Trophoblast cell (in vitro differentiated cells and primary cell): ENCODE measurements around the gene POU3F1.

Source experiments
- DNase-seq, 2 donors: peaks; one replicate each; pipeline ENCODE4 v3.0.0-alpha.2; 2016
- H2AFZ ChIP-seq: 2 replicates; pipeline ENCODE4 v1.6.1; 2013; ENCODE audit warnings: low read length, moderate library complexity, mild to moderate bottlenecking; ENCODE audit not compliant: insufficient read depth, poor library complexity
- H2AK5ac ChIP-seq: 2 replicates; pipeline ENCODE4 v1.6.1; 2013; ENCODE audit warnings: mild to moderate bottlenecking, low read length
- H2BK120ac ChIP-seq: 2 replicates; pipeline ENCODE4 v1.6.1; 2013; ENCODE audit warnings: low read length, mild to moderate bottlenecking, moderate library complexity; ENCODE audit not compliant: insufficient read depth, poor library complexity
- H2BK12ac ChIP-seq: 2 replicates; pipeline ENCODE4 v1.6.1; 2013; ENCODE audit warnings: mild to moderate bottlenecking, low read length, moderate library complexity
- H2BK5ac ChIP-seq: 2 replicates; pipeline ENCODE4 v1.6.1; 2013; ENCODE audit warnings: low read length, low read depth, moderate library complexity, mild to moderate bottlenecking; ENCODE audit not compliant: poor library complexity
- H3K14ac ChIP-seq: 2 replicates; pipeline ENCODE4 v1.6.1; 2013; ENCODE audit warnings: mild to moderate bottlenecking, low read length
- H3K18ac ChIP-seq: 2 replicates; pipeline ENCODE4 v1.6.1; 2013; ENCODE audit warnings: mild to moderate bottlenecking, low read length
- H3K23ac ChIP-seq: 2 replicates; pipeline ENCODE4 v1.6.1; 2013; ENCODE audit warnings: low read length
- H3K27ac ChIP-seq: 2 replicates; pipeline ENCODE4 v1.5.1; 2013; ENCODE audit warnings: low read depth, mild to moderate bottlenecking, inconsistent platforms, low read length, moderate library complexity
- H3K27me3 ChIP-seq: 2 replicates; pipeline ENCODE4 v1.6.1; 2013; ENCODE audit warnings: inconsistent platforms, mild to moderate bottlenecking, low read length, moderate library complexity; ENCODE audit not compliant: insufficient read depth
- H3K36me3 ChIP-seq, 2 experiments: 1 replicate in 1 of 2; 2 replicates in 1 of 2; pipeline ENCODE4 v1.6.1; 2013; ENCODE audit warnings: low read length in 2 of 2, mild to moderate bottlenecking in 2 of 2, moderate library complexity in 1 of 2; ENCODE audit not compliant: insufficient read depth in 2 of 2, control insufficient read depth in 1 of 2
- H3K4ac ChIP-seq: 2 replicates; pipeline ENCODE4 v1.6.1; 2013; ENCODE audit warnings: low read depth, mild to moderate bottlenecking, low read length, moderate library complexity
- H3K4me1 ChIP-seq, 2 experiments: 1 replicate in 1 of 2; 2 replicates in 1 of 2; pipeline ENCODE4 v1.6.1; 2013; ENCODE audit warnings: low read length in 2 of 2, mild to moderate bottlenecking in 2 of 2, moderate library complexity in 1 of 2; ENCODE audit not compliant: insufficient read depth in 2 of 2, control insufficient read depth in 1 of 2
- H3K4me2 ChIP-seq: 2 replicates; pipeline ENCODE4 v1.6.1; 2013; ENCODE audit warnings: inconsistent platforms, mild to moderate bottlenecking, low read length, moderate library complexity
- H3K4me3 ChIP-seq: 2 replicates; pipeline ENCODE4 v1.5.1; 2013; ENCODE audit warnings: mild to moderate bottlenecking, low read depth, low read length, inconsistent platforms
- H3K79me1 ChIP-seq: one replicate; pipeline ENCODE4 v1.6.1; 2013; ENCODE audit warnings: low read length
- H3K79me2 ChIP-seq: 2 replicates; pipeline ENCODE4 v1.6.1; 2013; ENCODE audit warnings: low read length, mild to moderate bottlenecking; ENCODE audit not compliant: control insufficient read depth, insufficient read depth, poor library complexity
- H3K9ac ChIP-seq: 2 replicates; pipeline ENCODE4 v1.6.1; 2013; ENCODE audit warnings: mild to moderate bottlenecking, low read length
- H3K9me3 ChIP-seq: 2 replicates; pipeline ENCODE4 v1.6.1; 2013; ENCODE audit warnings: low read depth, mild to moderate bottlenecking, control low read depth, inconsistent platforms, low read length; ENCODE audit not compliant: insufficient read depth
- H4K12ac ChIP-seq: 2 replicates; pipeline ENCODE4 v1.6.1; 2013; ENCODE audit warnings: low read depth, mild to moderate bottlenecking, low read length, moderate library complexity
- H4K8ac ChIP-seq: 2 replicates; pipeline ENCODE4 v1.6.1; 2013; ENCODE audit warnings: low read depth, mild to moderate bottlenecking, low read length, moderate library complexity
- H4K91ac ChIP-seq: one replicate; pipeline ENCODE4 v1.6.1; 2013; ENCODE audit warnings: low read depth, mild to moderate bottlenecking, low read length, moderate library complexity
- WGBS: extraction: QIAGEN DNeasy Blood & Tissue Kit; methylation state at CpG from one replicate; pipeline ENCODE4 v1.1.7; 2013; ENCODE audit warnings: missing lambda C conversion rate; ENCODE audit not compliant: insufficient read length, insufficient coverage; ENCODE audit errors: extremely low coverage; 5-methylcytosine and 5-hydroxymethylcytosine counted together

The POU3F1 gene

DNA sequence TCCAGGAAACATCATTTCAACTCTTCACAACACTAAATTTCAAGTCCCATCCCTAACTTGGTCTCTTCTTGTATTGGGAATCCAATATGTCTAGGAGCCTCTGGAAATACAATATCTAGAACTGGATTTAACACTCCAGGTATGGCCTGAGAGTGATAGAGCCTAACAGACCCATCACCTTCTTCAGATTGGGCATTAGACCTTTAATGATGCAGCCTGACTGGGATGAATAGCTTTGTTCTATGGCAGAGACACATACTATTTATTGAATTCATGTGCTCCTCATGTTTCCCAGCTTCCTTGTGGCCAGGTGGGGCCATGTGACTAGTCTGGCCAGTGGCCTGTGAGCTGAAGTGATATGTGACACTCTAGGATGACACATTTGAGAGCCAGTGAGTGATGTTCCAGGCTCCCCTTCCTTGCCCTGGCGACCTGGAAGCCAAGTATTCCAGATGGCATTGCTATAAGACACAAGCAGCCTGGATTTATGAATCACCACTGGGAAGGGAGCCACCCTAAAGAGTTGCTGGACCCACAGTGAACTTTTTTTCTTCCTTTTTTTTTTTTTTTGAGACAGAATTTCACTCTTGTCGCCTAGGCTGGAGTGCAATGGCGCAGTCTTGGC, 31.0 kb upstream of the POU3F1 start:
- WGBS, result no CpG with 5 or more reads among the region's 3 CpGs
- Histone ChIP-seq H3K9me3 (peaks cover 2% of the 10 kb centered on the region), H3K4me3 (no peak overlapping the region), H3K18ac (no peak overlapping the region), H3K27ac (no peak overlapping the region), H3K27me3 (no peaks in the 10 kb centered on the region), H3K9ac (no peak overlapping the region), H2AK5ac (no peak overlapping the region), H3K4me1 (peaks cover 0 to 6% of the 10 kb centered on the region in 2 experiments), H4K91ac (no peak overlapping the region), H3K79me2 (no peaks in the 10 kb centered on the region), H3K23ac (no peak overlapping the region), H2BK120ac (no peak overlapping the region), H2BK12ac (no peak overlapping the region), H3K4ac (no peak overlapping the region), H3K4me2 (no peak overlapping the region), H4K12ac (no peak overlapping the region), H2BK5ac (no peak overlapping the region), H4K8ac (no peak overlapping the region), H3K36me3 (no peaks in the 10 kb centered on the region), H3K14ac (no peak overlapping the region), H3K79me1 (no peaks in the 10 kb centered on the region), H2AFZ (no peak overlapping the region)
- DNase-seq, result no peak

GRCh38 chr1:38076455-38076854, 29.9 kb upstream of the POU3F1 start:
- Histone ChIP-seq H3K4me3 (no peak overlapping the region), H3K27ac (no peak overlapping the region), H3K14ac (no peak overlapping the region), H3K4ac (no peak overlapping the region), H4K91ac (no peak overlapping the region), H3K79me2 (no peaks in the 10 kb centered on the region), H3K79me1 (no peaks in the 10 kb centered on the region), H2AK5ac (no peak overlapping the region), H3K4me1 (peaks cover 0 to 6% of the 10 kb centered on the region in 2 experiments), H2BK5ac (no peak overlapping the region), H3K9ac (no peak overlapping the region), H3K18ac (no peak overlapping the region), H3K27me3 (no peaks in the 10 kb centered on the region), H4K8ac (no peak overlapping the region), H2AFZ (no peak overlapping the region), H4K12ac (no peak overlapping the region), H3K4me2 (no peak overlapping the region), H3K9me3 (peaks cover 2% of the 10 kb centered on the region), H3K36me3 (no peaks in the 10 kb centered on the region), H2BK12ac (no peak overlapping the region), H3K23ac (no peak overlapping the region), H2BK120ac (no peak overlapping the region)
- no peak for DNase-seq
- no CpG with 5 or more reads among the region's 6 CpGs for WGBS

GRCh38 chr1:38076038-38076437, 29.4 kb upstream of the POU3F1 start:
- Histone ChIP-seq H3K23ac (no peak overlapping the region), H3K79me2 (no peaks in the 10 kb centered on the region), H3K4ac (no peak overlapping the region), H3K36me3 (no peaks in the 10 kb centered on the region), H2BK120ac (no peak overlapping the region), H2BK5ac (no peak overlapping the region), H4K91ac (no peak overlapping the region), H4K8ac (no peak overlapping the region), H3K9me3 (peaks cover 2% of the 10 kb centered on the region), H3K9ac (no peak overlapping the region), H4K12ac (no peak overlapping the region), H3K27me3 (no peaks in the 10 kb centered on the region), H2BK12ac (no peak overlapping the region), H3K4me3 (no peak overlapping the region), H3K27ac (no peak overlapping the region), H3K18ac (no peak overlapping the region), H3K4me2 (no peak overlapping the region), H3K4me1 (peaks cover 0 to 6% of the 10 kb centered on the region in 2 experiments), H2AFZ (no peak overlapping the region), H2AK5ac (no peak overlapping the region), H3K79me1 (no peaks in the 10 kb centered on the region), H3K14ac (no peak overlapping the region)
- no CpG with 5 or more reads among the region's 6 CpGs for WGBS
- peak in 1 of 2 donors; percentile 13 for DNase-seq

- no peaks in the 10 kb centered on the region for H3K79me1 ChIP-seq
- H4K12ac ChIP-seq, result no peak overlapping the region
- no peaks in the 10 kb centered on the region for H3K79me2 ChIP-seq
- H3K4ac ChIP-seq, result no peak overlapping the region
- H2AK5ac ChIP-seq, result no peak overlapping the region
- no peak overlapping the region for H3K18ac ChIP-seq
- no CpG with 5 or more reads among the region's 5 CpGs for WGBS
- no peak overlapping the region for H3K23ac ChIP-seq
- no peak overlapping the region for H3K9ac ChIP-seq
- H2AFZ ChIP-seq, result no peak overlapping the region
- no peaks in the 10 kb centered on the region for H3K27me3 ChIP-seq
- no peak overlapping the region for H2BK120ac ChIP-seq
- H3K36me3 ChIP-seq, result no peaks in the 10 kb centered on the region
- no peak overlapping the region for H2BK12ac ChIP-seq
- no peak overlapping the region for H3K4me3 ChIP-seq
- H3K14ac ChIP-seq, result no peak overlapping the region
- no peak overlapping the region for H3K4me2 ChIP-seq
- no peak overlapping the region for H4K8ac ChIP-seq
- H2BK5ac ChIP-seq, result no peak overlapping the region
- no peak overlapping the region for H4K91ac ChIP-seq
- H3K4me1 ChIP-seq, result peaks cover 0 to 6% of the 10 kb centered on the region in 2 experiments
- H3K9me3 ChIP-seq, result peaks cover 2% of the 10 kb centered on the region
- DNase-seq, result no peak
- no peak overlapping the region for H3K27ac ChIP-seq
Observed at GRCh38 chr1:38075191-38075590, 28.6 kb upstream of the POU3F1 start.
